Measurements from ENCODE around the gene FAM163B. TPM values are rescaled to one million over a fixed set of nuclear protein-coding genes. Genes with fewer than 3 reads are reported as not detected.

FAM163B gene
- not detected for total RNA-seq

DNA sequence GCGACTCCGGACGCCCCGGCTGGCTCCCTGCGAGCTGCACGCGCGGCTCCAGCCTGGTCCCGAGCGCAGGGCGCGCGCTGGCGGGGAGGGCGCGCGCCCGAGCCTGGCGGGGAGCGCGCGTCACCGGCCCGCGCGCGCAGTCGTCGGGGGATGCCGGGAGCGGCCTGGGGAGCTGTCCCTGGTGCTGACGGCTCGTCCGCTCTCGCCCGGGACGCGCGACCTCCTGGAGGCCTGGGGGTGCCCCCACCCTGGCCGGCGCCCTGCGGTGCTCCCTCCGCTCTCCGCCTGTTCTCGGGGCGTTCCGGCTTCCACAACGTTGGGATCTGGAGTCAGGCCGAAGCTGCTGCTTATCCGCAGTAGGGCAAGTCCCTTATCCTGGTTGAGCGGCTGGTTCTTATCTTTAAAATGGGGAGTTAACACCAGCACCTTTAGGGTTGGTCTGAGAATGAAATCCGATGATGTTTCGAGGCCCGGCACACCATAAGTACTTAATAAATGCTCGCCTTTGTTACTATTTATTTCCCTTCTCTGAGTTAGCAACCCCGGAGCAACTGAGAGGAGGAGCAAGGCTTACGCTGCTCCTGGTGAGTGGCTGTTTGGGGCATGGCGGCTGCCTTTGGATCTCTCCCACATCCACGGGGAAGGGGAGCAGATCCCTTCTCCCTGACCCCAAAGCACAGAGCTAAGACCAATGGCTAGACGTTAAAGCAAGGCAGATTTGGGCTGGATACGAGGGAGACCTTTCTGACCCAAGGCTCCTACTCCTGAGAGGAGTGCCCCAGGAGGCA, at the start of gene FAM163B:
FAM163B (minus strand) TSS at position 79 of the 788 bp plus-strand sequence. CDS start 29,166 bp downstream, outside the sequence.
- Mint-ChIP-seq H3K27me3 (peaks cover 30% of the 10 kb centered on the region), H3K9me3 (no peaks in the 10 kb centered on the region), H3K4me1 (no peaks in the 10 kb centered on the region), H3K27ac (no peak within 1 kb of the TSS), H3K36me3 (ENCODE audit: low read depth) (no peaks in the 10 kb centered on the region), H3K4me3 (no peak within 1 kb of the TSS)
- POLR2A ChIA-PET: no interaction called here
- no peak for DNase-seq
- CTCF ChIA-PET: no interaction called here

GRCh38 chr9:133657120-133657661, 48.0 kb upstream of the FAM163B start:
- no peaks in the 10 kb centered on the region for H3K9me3 Mint-ChIP-seq
- H3K27me3 Mint-ChIP-seq: peaks cover 46% of the 10 kb centered on the region
- no peaks in the 10 kb centered on the region for H3K36me3 Mint-ChIP-seq (ENCODE audit: low read depth)
- no peak overlapping the region for H3K4me3 Mint-ChIP-seq
- H3K27ac Mint-ChIP-seq: no peak overlapping the region
- H3K4me1 Mint-ChIP-seq: no peaks in the 10 kb centered on the region
- no peak for DNase-seq
- ChIA-PET POLR2A (no interaction called here), CTCF (interaction anchor here (0.6 kb wide), 1 partner anchor 444 kb away, joined by 3 read pairs; no protein-coding TSS in a partner anchor)

- H3K27ac Mint-ChIP-seq: no peak overlapping the region
- no peak overlapping the region for H3K4me3 Mint-ChIP-seq
- no peaks in the 10 kb centered on the region for H3K4me1 Mint-ChIP-seq
- DNase-seq: peak; percentile 22
- no peaks in the 10 kb centered on the region for H3K36me3 Mint-ChIP-seq (ENCODE audit: low read depth)
- H3K27me3 Mint-ChIP-seq: peaks cover 46% of the 10 kb centered on the region
- POLR2A ChIA-PET: no interaction called here
- H3K9me3 Mint-ChIP-seq: no peaks in the 10 kb centered on the region
- CTCF ChIA-PET: interaction anchor here (0.6 kb wide), 1 partner anchor 444 kb away, joined by 3 read pairs; no protein-coding TSS in a partner anchor
Observed at GRCh38 chr9:133656211-133657119, 47.3 kb upstream of the FAM163B start.

DNA sequence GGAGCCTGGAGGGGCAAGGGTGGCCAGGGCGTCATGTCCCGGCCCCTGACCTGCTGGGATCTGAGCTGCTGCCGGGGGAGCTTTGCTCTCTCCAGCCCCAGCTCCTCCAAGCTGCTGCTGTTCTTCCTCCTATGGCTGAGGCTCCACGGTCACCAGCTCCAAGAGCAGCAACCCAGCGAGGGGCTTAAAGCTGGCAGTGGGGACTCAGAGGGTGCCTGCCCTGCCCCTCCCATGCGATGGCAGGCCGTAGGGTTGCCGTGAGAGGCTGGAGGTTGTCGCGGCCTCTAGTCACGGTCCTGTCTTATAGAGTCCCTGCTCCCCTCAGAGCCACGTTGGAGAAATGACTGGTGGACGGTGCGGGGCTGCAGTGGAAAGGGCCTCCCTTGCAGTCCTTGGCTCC, 46.5 kb upstream of the FAM163B start:
- Mint-ChIP-seq H3K4me3 (no peak overlapping the region), H3K27ac (no peak overlapping the region), H3K36me3 (ENCODE audit: low read depth) (no peaks in the 10 kb centered on the region), H3K27me3 (peaks cover 46% of the 10 kb centered on the region), H3K9me3 (no peaks in the 10 kb centered on the region), H3K4me1 (no peaks in the 10 kb centered on the region)
- DNase-seq: no peak
- POLR2A ChIA-PET: no interaction called here
- CTCF ChIA-PET: no interaction called here

DNA sequence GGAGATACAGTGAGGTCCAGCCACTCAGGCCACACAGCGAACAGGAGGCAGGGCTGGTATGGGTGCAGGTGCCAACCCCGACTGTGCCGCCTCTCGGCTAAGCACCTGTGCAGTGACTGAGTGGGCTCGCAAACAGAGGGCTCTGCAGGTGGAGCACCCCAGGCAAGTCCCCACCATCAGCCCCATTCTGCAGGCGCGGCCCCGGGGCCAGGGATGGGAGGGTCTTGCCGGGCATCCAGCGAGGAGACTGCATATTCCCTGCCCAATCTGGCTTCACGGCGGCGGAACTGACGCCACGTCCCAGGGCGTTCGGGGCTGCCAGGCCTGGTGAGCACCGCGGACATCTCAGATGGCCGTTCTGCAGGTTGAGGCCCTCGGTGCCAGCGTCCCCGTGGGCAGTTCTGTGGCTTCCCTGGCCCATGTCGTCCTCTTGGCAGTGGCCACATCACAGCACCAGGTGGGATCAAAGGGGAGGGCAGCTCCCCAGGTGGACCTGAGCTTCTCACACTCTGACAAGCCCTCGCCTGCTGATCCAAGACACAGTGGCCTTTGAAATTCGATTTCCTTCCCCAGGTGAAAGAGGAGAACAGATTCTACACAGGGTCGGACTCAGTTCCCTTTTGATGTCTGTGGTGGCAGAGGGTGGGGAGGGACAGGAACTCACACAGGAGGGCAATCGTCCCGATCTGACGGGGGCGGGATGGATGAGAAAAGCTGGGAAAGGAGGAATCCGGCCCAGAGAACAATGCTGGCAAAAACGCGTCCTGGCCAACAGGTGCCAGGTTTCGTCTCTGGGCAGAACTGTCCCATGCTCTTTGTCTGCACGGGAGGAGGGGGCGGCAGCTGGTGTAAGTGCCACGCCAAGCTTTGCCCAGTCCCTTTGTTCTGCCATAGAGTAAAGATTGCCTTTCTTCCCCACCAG, 45.8 kb upstream of the FAM163B start:
- no peak for DNase-seq
- CTCF ChIA-PET: no interaction called here
- Mint-ChIP-seq H3K9me3 (no peaks in the 10 kb centered on the region), H3K4me3 (no peak overlapping the region), H3K4me1 (no peaks in the 10 kb centered on the region), H3K27me3 (peaks cover 45% of the 10 kb centered on the region), H3K36me3 (ENCODE audit: low read depth) (no peaks in the 10 kb centered on the region), H3K27ac (no peak overlapping the region)
- POLR2A ChIA-PET: no interaction called here

DNA sequence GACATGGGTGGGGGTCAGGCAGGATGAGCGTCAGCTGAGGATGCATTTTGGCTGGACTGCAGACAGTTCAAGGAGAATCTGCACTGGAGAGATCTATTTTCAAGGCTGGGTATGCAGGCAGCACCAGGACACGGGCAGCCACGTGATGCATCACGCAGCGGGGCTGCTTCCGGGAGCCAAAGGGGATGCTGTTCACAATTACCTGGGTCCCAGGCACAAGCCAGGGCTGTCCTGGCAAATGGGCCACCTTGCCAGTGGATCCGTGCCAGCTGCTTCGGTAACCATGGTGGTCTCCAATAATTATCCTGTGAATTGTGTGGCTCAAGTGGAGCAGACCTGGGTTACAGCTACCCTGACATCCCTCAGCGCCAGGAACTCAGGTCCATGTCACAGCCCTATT, 44.4 kb upstream of the FAM163B start:
- DNase-seq: no peak
- no peak overlapping the region for H3K4me3 Mint-ChIP-seq
- H3K9me3 Mint-ChIP-seq: no peaks in the 10 kb centered on the region
- H3K4me1 Mint-ChIP-seq: no peaks in the 10 kb centered on the region
- H3K27me3 Mint-ChIP-seq: peaks cover 37% of the 10 kb centered on the region
- POLR2A ChIA-PET: interaction anchor here (0.5 kb wide), 1 partner anchor 105 kb away, joined by 4 read pairs; no protein-coding TSS in a partner anchor
- CTCF ChIA-PET: no interaction called here
- no peak overlapping the region for H3K27ac Mint-ChIP-seq
- no peaks in the 10 kb centered on the region for H3K36me3 Mint-ChIP-seq (ENCODE audit: low read depth)

- no peak overlapping the region for H3K4me3 Mint-ChIP-seq
- H3K9me3 Mint-ChIP-seq: no peaks in the 10 kb centered on the region
- peaks cover 4% of the 10 kb centered on the region for H3K27me3 Mint-ChIP-seq
- no peak for DNase-seq
- H3K36me3 Mint-ChIP-seq (ENCODE audit: low read depth): no peaks in the 10 kb centered on the region
- H3K27ac Mint-ChIP-seq: no peak overlapping the region
- POLR2A ChIA-PET: no interaction called here
- CTCF ChIA-PET: no interaction called here
- no peaks in the 10 kb centered on the region for H3K4me1 Mint-ChIP-seq
Observed at GRCh38 chr9:133650026-133650425, 40.8 kb upstream of the FAM163B start.

GRCh38 chr9:133649194-133649593, 40.0 kb upstream of the FAM163B start:
- Mint-ChIP-seq H3K27ac (no peak overlapping the region), H3K27me3 (peaks cover 2% of the 10 kb centered on the region), H3K4me1 (no peaks in the 10 kb centered on the region), H3K9me3 (no peaks in the 10 kb centered on the region), H3K4me3 (no peak overlapping the region), H3K36me3 (ENCODE audit: low read depth) (no peaks in the 10 kb centered on the region)
- ChIA-PET CTCF (no interaction called here), POLR2A (no interaction called here)
- no peak for DNase-seq

GRCh38 chr9:133647765-133648469, 38.7 kb upstream of the FAM163B start:
- no peak overlapping the region for H3K27ac Mint-ChIP-seq
- no peak overlapping the region for H3K4me3 Mint-ChIP-seq
- peaks cover 2% of the 10 kb centered on the region for H3K27me3 Mint-ChIP-seq
- no peak for DNase-seq
- H3K36me3 Mint-ChIP-seq (ENCODE audit: low read depth): no peaks in the 10 kb centered on the region
- POLR2A ChIA-PET: no interaction called here
- no peaks in the 10 kb centered on the region for H3K4me1 Mint-ChIP-seq
- CTCF ChIA-PET: no interaction called here
- H3K9me3 Mint-ChIP-seq: no peaks in the 10 kb centered on the region

DNA sequence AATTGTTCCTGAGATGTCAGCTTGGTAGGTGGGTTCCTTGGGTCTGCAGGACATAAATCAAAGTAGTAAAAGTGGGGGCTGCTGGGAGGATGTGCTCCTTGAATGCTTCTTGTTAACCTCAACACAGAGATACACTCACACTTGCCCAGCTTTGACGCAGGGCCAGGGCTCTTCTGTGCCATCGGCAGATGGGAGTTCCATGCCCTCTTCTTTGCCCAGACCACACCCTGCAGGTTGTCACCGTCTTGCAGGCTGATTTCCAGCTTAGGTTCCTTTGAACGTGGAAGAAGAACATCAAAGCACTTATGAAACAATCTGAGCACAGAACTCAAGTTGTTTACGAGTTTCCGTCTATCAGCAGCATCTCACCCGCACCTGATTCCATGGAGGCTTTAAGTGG, 38.0 kb upstream of the FAM163B start:
- Mint-ChIP-seq H3K36me3 (ENCODE audit: low read depth) (no peaks in the 10 kb centered on the region), H3K27me3 (peaks cover 2% of the 10 kb centered on the region), H3K4me1 (no peaks in the 10 kb centered on the region), H3K27ac (no peak overlapping the region), H3K4me3 (no peak overlapping the region), H3K9me3 (no peaks in the 10 kb centered on the region)
- POLR2A ChIA-PET: no interaction called here
- CTCF ChIA-PET: no interaction called here
- DNase-seq: no peak

GRCh38 chr9:133645021-133645765, 36.0 kb upstream of the FAM163B start:
- CTCF ChIA-PET: no interaction called here
- no peak overlapping the region for H3K4me3 Mint-ChIP-seq
- no peak overlapping the region for H3K27ac Mint-ChIP-seq
- no peaks in the 10 kb centered on the region for H3K4me1 Mint-ChIP-seq
- H3K9me3 Mint-ChIP-seq: no peaks in the 10 kb centered on the region
- H3K36me3 Mint-ChIP-seq (ENCODE audit: low read depth): no peaks in the 10 kb centered on the region
- DNase-seq: no peak
- POLR2A ChIA-PET: no interaction called here
- peaks cover 2% of the 10 kb centered on the region for H3K27me3 Mint-ChIP-seq
